HEK293T (cell line): Measurements from ENCODE around the gene PPM1J.

Experiments used
- ARNT ChIP-seq: fragments of 450-650 bp; IDR thresholded peaks from 2 replicates; pipeline ENCODE4 v1.6.1; 2017; ENCODE audit warnings: mild to moderate bottlenecking
- BHLHE40 ChIP-seq: fragments of 450-650 bp; IDR thresholded peaks from 2 replicates; pipeline ENCODE4 v1.6.1; 2016; ENCODE audit warnings: mild to moderate bottlenecking, moderate library complexity, borderline replicate concordance
- CTBP1 ChIP-seq: fragments of 450-650 bp; IDR thresholded peaks from 2 replicates; pipeline ENCODE4 v1.6.1; 2016; ENCODE audit warnings: borderline replicate concordance
- ELF4 ChIP-seq: fragments of 450-650 bp; IDR thresholded peaks from 2 replicates; pipeline ENCODE4 v1.6.1; 2017; ENCODE audit warnings: antibody characterized with exemption
- FOXA1 ChIP-seq: fragments of 450-650 bp; IDR thresholded peaks from 2 replicates; pipeline ENCODE4 v1.6.1; 2016; ENCODE audit warnings: mild to moderate bottlenecking
- FOXK2 ChIP-seq: fragments of 450-650 bp; IDR thresholded peaks from 2 replicates; pipeline ENCODE4 v1.6.1; 2016; ENCODE audit warnings: mild to moderate bottlenecking
- FOXM1 ChIP-seq: fragments of 450-650 bp; IDR thresholded peaks from 2 replicates; pipeline ENCODE4 v1.6.1; 2017; ENCODE audit warnings: mild to moderate bottlenecking, borderline replicate concordance
- L3MBTL2 ChIP-seq: fragments of 450-650 bp; conservative IDR thresholded peaks from 2 replicates; pipeline ENCODE4 v1.6.1; 2016; ENCODE audit warnings: mild to moderate bottlenecking
- LEF1 ChIP-seq: fragments of 450-650 bp; IDR thresholded peaks from 2 replicates; pipeline ENCODE4 v1.6.1; 2017; ENCODE audit warnings: mild to moderate bottlenecking, borderline replicate concordance
- NFRKB ChIP-seq: fragments of 450-650 bp; IDR thresholded peaks from 2 replicates; pipeline ENCODE4 v1.6.1; 2016; ENCODE audit warnings: mild to moderate bottlenecking, moderate library complexity
- SP1 ChIP-seq: fragments of 450-650 bp; IDR thresholded peaks from 2 replicates; pipeline ENCODE4 v1.6.1; 2017
- SUZ12 ChIP-seq: fragments of 450-650 bp; IDR thresholded peaks from 2 replicates; pipeline ENCODE4 v1.6.1; 2016; ENCODE audit warnings: mild to moderate bottlenecking
- ZNF384 ChIP-seq: fragments of 450-650 bp; IDR thresholded peaks from 2 replicates; pipeline ENCODE4 v1.6.1; 2016

DNA sequence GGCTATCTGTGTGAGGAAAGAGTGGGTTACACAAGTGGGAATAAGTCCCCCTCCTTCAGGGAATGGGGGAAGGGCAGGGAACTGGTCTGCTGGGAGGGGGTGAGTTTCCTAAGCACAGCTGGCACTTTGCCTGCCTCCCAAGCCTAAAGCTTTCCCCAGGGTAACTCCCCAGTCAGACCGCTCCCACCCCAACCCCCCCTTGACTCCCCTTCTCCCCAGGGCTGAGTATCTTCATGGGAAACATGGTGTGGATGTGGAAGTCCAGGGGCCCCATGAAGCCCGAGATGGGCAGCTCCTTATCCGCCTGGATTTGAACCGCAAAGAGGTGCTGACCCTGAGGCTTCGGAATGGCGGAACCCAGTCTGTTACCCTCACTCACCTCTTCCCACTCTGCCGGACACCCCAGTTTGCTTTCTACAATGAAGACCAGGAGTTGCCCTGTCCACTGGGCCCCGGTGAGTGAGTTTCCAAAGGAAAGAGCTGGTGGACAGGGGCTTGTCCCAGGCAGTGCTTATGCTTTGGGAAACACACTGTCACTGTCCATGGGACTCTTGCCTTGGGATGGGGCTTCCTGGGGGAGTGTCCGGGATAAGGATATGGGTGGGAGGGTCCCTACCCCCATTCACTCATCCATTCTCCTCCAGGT is 25.8 kb downstream of the PPM1J start:
- no peak for TF ChIP-seq ARNT
- no peak for TF ChIP-seq CTBP1
- no peak for TF ChIP-seq FOXK2
- TF ChIP-seq BHLHE40, result no peak
- no peak for TF ChIP-seq SUZ12
- TF ChIP-seq SP1, result no peak
- no peak for TF ChIP-seq LEF1
- no peak for TF ChIP-seq ZNF384
- no peak for TF ChIP-seq FOXM1
- no peak for TF ChIP-seq FOXA1
- no peak for TF ChIP-seq ELF4
- no peak for TF ChIP-seq NFRKB
- TF ChIP-seq L3MBTL2, result no peak
